GM23338 (cell line): ENCODE data around the gene NCAPD2. TPM values are rescaled to one million over a fixed set of nuclear protein-coding genes. Genes with fewer than 3 reads are reported as not detected.

ENCODE experiments used
- ATAC-seq: fragments of 200-7000 bp; cut with Tn5 transposase; 3 replicates; pipeline ENCODE4 v1.9.1; 2020
- DNase-seq: peaks from one replicate; pipeline ENCODE4 v3.0.0-alpha.2; 2015; ENCODE audit warnings: low spot score
- H2AFZ ChIP-seq: fragments of 200-600 bp; sonication (generic); 2 replicates; pipeline ENCODE4 v1.8.0; 2016; ENCODE audit warnings: antibody characterized with exemption, mild to moderate bottlenecking, moderate library complexity
- H3F3A ChIP-seq: fragments of 200-600 bp; sonication (generic); replicated peaks from 2 replicates; pipeline ENCODE4 v1.8.0; 2017; ENCODE audit warnings: antibody characterized with exemption, mixed run types, low read depth
- H3K27ac ChIP-seq: fragments of 200-600 bp; sonication (generic); 2 replicates; pipeline ENCODE4 v1.6.1; 2016; ENCODE audit warnings: low read depth
- H3K27me3 ChIP-seq: fragments of 200-600 bp; sonication (generic); 2 replicates; pipeline ENCODE4 v1.8.0; 2016; ENCODE audit warnings: mild to moderate bottlenecking, mixed run types, moderate library complexity; ENCODE audit not compliant: insufficient read depth
- H3K36me3 ChIP-seq: fragments of 200-600 bp; sonication (generic); 2 replicates; pipeline ENCODE4 v1.8.0; 2016; ENCODE audit warnings: mild to moderate bottlenecking; ENCODE audit not compliant: insufficient read depth
- H3K4me1 ChIP-seq: fragments of 200-600 bp; sonication (generic); 2 replicates; pipeline ENCODE4 v1.8.0; 2016; ENCODE audit warnings: mild to moderate bottlenecking, moderate library complexity; ENCODE audit not compliant: insufficient read depth
- H3K4me2 ChIP-seq: fragments of 200-600 bp; sonication (generic); 2 replicates; pipeline ENCODE4 v1.7.1; 2017; ENCODE audit warnings: mixed run types
- H3K4me3 ChIP-seq: fragments of 200-600 bp; sonication (generic); 2 replicates; pipeline ENCODE4 v1.6.1; 2016; ENCODE audit warnings: mixed run types
- H3K79me2 ChIP-seq: fragments of 200-600 bp; sonication (generic); replicated peaks from 2 replicates; pipeline ENCODE4 v1.8.0; 2017; ENCODE audit warnings: mild to moderate bottlenecking; ENCODE audit not compliant: insufficient read depth
- H3K9me2 ChIP-seq: fragments of 200-600 bp; sonication (generic); 2 replicates; pipeline ENCODE4 v1.8.0; 2017; ENCODE audit not compliant: insufficient read depth
- H4K20me1 ChIP-seq: fragments of 200-600 bp; sonication (generic); replicated peaks from 2 replicates; pipeline ENCODE4 v1.8.0; 2017; ENCODE audit warnings: mild to moderate bottlenecking; ENCODE audit not compliant: insufficient read depth
- H3K27ac Mint-ChIP-seq: 2 replicates; pipeline ENCODE4 v1.8.0; 2020; ENCODE audit warnings: inconsistent platforms, mild to moderate bottlenecking, moderate library complexity, mixed read lengths
- H3K27me3 Mint-ChIP-seq: 3 replicates; pipeline ENCODE4 v1.8.0; 2022; ENCODE audit warnings: low read depth, mild to moderate bottlenecking, moderate library complexity, mixed read lengths, inconsistent platforms; ENCODE audit not compliant: insufficient read depth, poor library complexity
- H3K36me3 Mint-ChIP-seq: 3 replicates; pipeline ENCODE4 v1.8.0; 2021; ENCODE audit warnings: low read depth, mild to moderate bottlenecking, inconsistent platforms, moderate library complexity, mixed read lengths
- H3K4me1 Mint-ChIP-seq: 3 replicates; pipeline ENCODE4 v1.8.0; 2020; ENCODE audit warnings: mild to moderate bottlenecking, inconsistent platforms, mixed read lengths
- H3K4me3 Mint-ChIP-seq: 3 replicates; pipeline ENCODE4 v1.8.0; 2021; ENCODE audit warnings: moderate library complexity, mild to moderate bottlenecking, inconsistent platforms, mixed read lengths
- H3K9me3 Mint-ChIP-seq: 3 replicates; pipeline ENCODE4 v1.8.0; 2020; ENCODE audit warnings: moderate library complexity, mild to moderate bottlenecking, inconsistent platforms, mixed read lengths
- CREB1 ChIP-seq: fragments of 250-450 bp; sonication (Bioruptor Pico); IDR thresholded peaks from 2 replicates; pipeline ENCODE4 v1.5.0; 2020; ENCODE audit warnings: low read depth, mild to moderate bottlenecking, moderate library complexity
- CTCF ChIP-seq, 2 experiments: fragments of 200-600 bp in 1 of 2; sonication (generic) in 1 of 2; conservative IDR thresholded peaks; 2 replicates each; pipeline versions ENCODE4 v1.5.1 to v1.6.1; 2016 to 2017; ENCODE audit warnings: antibody characterized with exemption in 2 of 2, low read depth in 2 of 2, mild to moderate bottlenecking in 2 of 2, moderate library complexity in 1 of 2
- ETS1 ChIP-seq: IDR thresholded peaks from 2 replicates; pipeline ENCODE4 v1.6.1; 2016; ENCODE audit warnings: antibody characterized with exemption
- EZH2 ChIP-seq: fragments of 200-600 bp; sonication (generic); IDR thresholded peaks from one replicate; pipeline ENCODE4 v1.8.0; 2017; ENCODE audit warnings: antibody characterized with exemption, mild to moderate bottlenecking, low read depth; ENCODE audit not compliant: unreplicated experiment
- EZH2phosphoT487 ChIP-seq: fragments of 200-600 bp; sonication (generic); IDR thresholded peaks from one replicate; pipeline ENCODE4 v1.8.1; 2018; ENCODE audit warnings: antibody characterized with exemption; ENCODE audit not compliant: unreplicated experiment
- NANOG ChIP-seq: IDR thresholded peaks from 2 replicates; pipeline ENCODE4 v1.6.1; 2016; ENCODE audit warnings: antibody characterized with exemption, borderline replicate concordance
- POLR2AphosphoS5 ChIP-seq: IDR thresholded peaks from 2 replicates; pipeline ENCODE4 v1.6.1; 2016; ENCODE audit warnings: antibody characterized with exemption, low read depth
- REST ChIP-seq: IDR thresholded peaks from one replicate; pipeline ENCODE4 v1.6.1; 2018; ENCODE audit warnings: antibody characterized with exemption; ENCODE audit not compliant: unreplicated experiment
- STAT1 ChIP-seq: IDR thresholded peaks from one replicate; pipeline ENCODE4 v1.6.1; 2016; ENCODE audit warnings: antibody characterized with exemption; ENCODE audit not compliant: unreplicated experiment
- ZNF114 ChIP-seq: fragments of 250-450 bp; sonication (Bioruptor Pico); IDR thresholded peaks from 2 replicates; pipeline ENCODE4 v1.5.0; 2020; ENCODE audit warnings: mild to moderate bottlenecking, moderate library complexity
- ZNF331 ChIP-seq: fragments of 250-450 bp; sonication (Bioruptor Pico); IDR thresholded peaks from 2 replicates; pipeline ENCODE4 v1.5.0; 2020; ENCODE audit warnings: low read depth, mild to moderate bottlenecking, moderate library complexity
- ZNF462 ChIP-seq: fragments of 250-450 bp; sonication (Bioruptor Pico); IDR thresholded peaks from 2 replicates; pipeline ENCODE4 v1.5.0; 2020; ENCODE audit warnings: mild to moderate bottlenecking, moderate library complexity
- polyA plus RNA-seq: library from polyadenylated mRNA; unstranded; fragments of >200 nt; fragmentation: Nextera tagmentation; extraction: Ambion mirVana; gene quantifications from 2 replicates; pipeline ENCODE4 v1.2.1, GENCODE V29; 2016
- total RNA-seq: library from RNA; depleted of rRNA; stranded (reverse); fragments of >200 nt; shearing (Covaris generic); gene quantifications from 2 replicates; pipeline ENCODE4 v1.2.3, GENCODE V29; 2014

NCAPD2 gene
- total and polyA plus RNA-seq, 2 experiments from 2014 or later, result 34.2 to 217 TPM

- ATAC-seq, result peak; percentile 92
- Histone ChIP-seq H3K27me3 (no peaks in the 10 kb centered on the region), H3K79me2 (peaks cover 49% of the 10 kb centered on the region), H3K4me1 (peaks cover 27% of the 10 kb centered on the region), H3K9me2 (no peaks in the 10 kb centered on the region), H3K4me3 (peak within 1 kb of the TSS; percentile 70), H2AFZ (peak within 1 kb of the TSS; percentile 39; the same call in 1 of the 2 replicates), H4K20me1 (peaks cover 8% of the 10 kb centered on the region), H3F3A (peaks cover 8% of the 10 kb centered on the region; the same call in 1 of the 2 replicates), H3K27ac (peak within 1 kb of the TSS; percentile 99), H3K36me3 (peaks cover 21% of the 10 kb centered on the region), H3K4me2 (peak within 1 kb of the TSS; percentile 88)
- Mint-ChIP-seq H3K4me3 (peak within 1 kb of the TSS; percentile 97), H3K9me3 (no peaks in the 10 kb centered on the region), H3K27ac (peak within 1 kb of the TSS; percentile 98), H3K27me3 (peaks cover 6% of the 10 kb centered on the region), H3K4me1 (peaks cover 13% of the 10 kb centered on the region; the same call in 2 of the 3 replicates), H3K36me3 (peaks cover 42% of the 10 kb centered on the region)
- no peak for TF ChIP-seq REST
- no peak for TF ChIP-seq ZNF114 (CRISPR knock-in tag)
- peak; percentile 76 for TF ChIP-seq POLR2AphosphoS5
- TF ChIP-seq EZH2, result no peak
- peak; percentile 83 for TF ChIP-seq CREB1
- TF ChIP-seq CTCF (conservative IDR thresholded peaks at IDR 0.05; ENCODE audit: low read depth in 2 of 2), result no peak
- no peak for TF ChIP-seq ZNF462
- no peak for TF ChIP-seq ZNF331
- peak; percentile 78 for TF ChIP-seq ETS1
- TF ChIP-seq EZH2phosphoT487, result no peak
- no peak for TF ChIP-seq STAT1
- TF ChIP-seq NANOG, result no peak
- DNase-seq, result peak; percentile 99
These were observed 935 bp upstream of the NCAPD2 start, which contains the start of gene MRPL51 for GRCh38 chr12:6492838-6493496. TSS of gene MRPL51 (minus strand) at chr12:6493262. CDS start at chr12:6493136, 126 bp downstream.
